ENCODE measurements around the gene HJURP.

DNA sequence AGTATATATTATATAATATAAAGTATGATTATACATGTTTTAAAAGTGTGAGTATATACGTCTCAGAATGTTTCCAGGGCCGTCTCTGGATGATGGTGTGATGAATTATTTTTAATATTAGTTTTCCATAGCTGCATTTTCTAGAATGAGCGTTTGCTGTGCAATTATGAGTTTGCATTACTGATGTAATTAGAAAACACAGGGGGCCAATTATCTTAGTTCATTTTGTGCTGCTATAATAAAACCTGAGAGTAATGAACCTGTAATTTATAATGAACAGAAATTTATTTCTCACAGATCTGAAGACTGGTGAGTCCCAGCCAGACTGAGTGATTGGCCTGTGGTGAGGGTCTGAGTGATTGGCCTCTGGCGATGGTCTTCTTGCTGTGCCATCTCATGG, 4.0 kb upstream of the HJURP start:
- TF ChIP-seq POLR2A (IDR thresholded peaks at IDR 0.05) = no peak
- TF ChIP-seq, protein P1, sequence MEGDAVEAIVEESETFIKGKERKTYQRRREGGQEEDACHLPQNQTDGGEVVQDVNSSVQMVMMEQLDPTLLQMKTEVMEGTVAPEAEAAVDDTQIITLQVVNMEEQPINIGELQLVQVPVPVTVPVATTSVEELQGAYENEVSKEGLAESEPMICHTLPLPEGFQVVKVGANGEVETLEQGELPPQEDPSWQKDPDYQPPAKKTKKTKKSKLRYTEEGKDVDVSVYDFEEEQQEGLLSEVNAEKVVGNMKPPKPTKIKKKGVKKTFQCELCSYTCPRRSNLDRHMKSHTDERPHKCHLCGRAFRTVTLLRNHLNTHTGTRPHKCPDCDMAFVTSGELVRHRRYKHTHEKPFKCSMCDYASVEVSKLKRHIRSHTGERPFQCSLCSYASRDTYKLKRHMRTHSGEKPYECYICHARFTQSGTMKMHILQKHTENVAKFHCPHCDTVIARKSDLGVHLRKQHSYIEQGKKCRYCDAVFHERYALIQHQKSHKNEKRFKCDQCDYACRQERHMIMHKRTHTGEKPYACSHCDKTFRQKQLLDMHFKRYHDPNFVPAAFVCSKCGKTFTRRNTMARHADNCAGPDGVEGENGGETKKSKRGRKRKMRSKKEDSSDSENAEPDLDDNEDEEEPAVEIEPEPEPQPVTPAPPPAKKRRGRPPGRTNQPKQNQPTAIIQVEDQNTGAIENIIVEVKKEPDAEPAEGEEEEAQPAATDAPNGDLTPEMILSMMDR (IDR thresholded peaks at IDR 0.05) = no peak
